Right lobe of liver (tissue), 6 donors: ENCODE results near the gene CHKB. TPM values are rescaled to one million over a fixed set of nuclear protein-coding genes. Genes with fewer than 3 reads are reported as not detected.

Source experiments
- ATAC-seq, 4 donors: fragments of 200-7000 bp; cut with Tn5 transposase; one replicate each; pipeline ENCODE4 v1.9.1; 2020; ENCODE audit warnings: mild to moderate bottlenecking in 4 of 4, moderate library complexity in 4 of 4
- DNase-seq, 3 donors: peaks; one replicate each; pipeline ENCODE4 v3.0.0-alpha.2; 2020
- H3K27ac ChIP-seq, 3 donors: fragments of 200-600 bp; one replicate each; pipeline ENCODE4 v1.8.0; 2022
- H3K27me3 ChIP-seq, 2 donors: fragments of 200-600 bp; one replicate each; pipeline ENCODE4 v1.8.0; 2022
- H3K36me3 ChIP-seq, 4 donors: fragments of 200-600 bp; sonication (generic) in 1 of 4; one replicate each; pipeline versions ENCODE4 v1.5.1 to v1.8.0; 2017 to 2022; ENCODE audit warnings: control low read depth in 1 of 4
- H3K4me1 ChIP-seq, 4 donors: fragments of 200-600 bp; sonication (generic) in 1 of 4; one replicate each; pipeline versions ENCODE4 v1.5.1 to v1.8.0; 2017 to 2022; ENCODE audit warnings: control low read depth in 1 of 4
- H3K4me3 ChIP-seq, 3 donors: fragments of 200-600 bp; one replicate each; pipeline ENCODE4 v1.8.0; 2022
- H3K9me3 ChIP-seq, 4 donors: fragments of 200-600 bp; sonication (generic) in 1 of 4; one replicate each; pipeline versions ENCODE4 v1.5.1 to v1.8.0; 2017 to 2022; ENCODE audit warnings: control low read depth in 1 of 4
- CTCF ChIP-seq, 4 donors: fragments of 200-600 bp in 3 of 4; fragments of 450-650 bp in 1 of 4; IDR thresholded peaks; one replicate each; pipeline versions ENCODE4 v1.5.1 to v1.8.0; 2016 to 2022; ENCODE audit warnings: antibody characterized with exemption in 4 of 4, mild to moderate bottlenecking in 2 of 4
- POLR2A ChIP-seq: fragments of 450-650 bp; IDR thresholded peaks from one replicate; pipeline ENCODE4 v1.6.1; 2017; ENCODE audit warnings: antibody characterized with exemption, mild to moderate bottlenecking
- WGBS: methylation state at CpG from one replicate; pipeline ENCODE4 v1.1.6; 2018; ENCODE audit warnings: low coverage, low lambda C conversion rate; ENCODE audit not compliant: insufficient coverage; ENCODE audit errors: missing lambda C conversion rate; 5-methylcytosine and 5-hydroxymethylcytosine counted together
- intact Hi-C, 2 donors: fragments of 100-400 bp; cut with DNase I; formaldehyde crosslinking; loops; one replicate each; pipeline versions ENCODE4 v1.11.2 to v1.14.1; 2022
- total RNA-seq, 6 experiments: library from RNA; depleted of rRNA in 2 of 6; stranded (reverse); fragments of >200 nt in 2 of 6; fragmentation: NEBNext Ultra II Directional in 3 of 6; extraction: Animal tissue kit (Norgen Biotek cat#: 25700) in 3 of 6; gene quantifications; one replicate each; pipeline versions ENCODE4 v1.1.0 to v1.2.4, GENCODE V29; 2016 to 2023
- donor health status: DM: no; HTN: yes; CAD: no.
- donor health status: DM: no; HTN: no; CAD: no.
- donor health status: DM: no; HTN: no; CAD: no.
- donor health status: DM: no; HTN: yes; CAD: no.
- donor health status: DM: no; HTN: yes; CAD: no.

The CHKB gene
- total RNA-seq, 6 experiments from 2014 or later: 10.9 to 43.4 (median 26.7) TPM

- peaks cover 0 to 6% of the 10 kb centered on the region in 2 donors for H3K27me3 ChIP-seq
- ATAC-seq (no peak), DNase-seq (no peak)
- no peaks in the 10 kb centered on the region for H3K9me3 ChIP-seq
- H3K27ac ChIP-seq: no peak overlapping the region
- TF ChIP-seq POLR2A: no peak
- no peak for TF ChIP-seq CTCF (IDR thresholded peaks at IDR 0.05)
- 67% methylated on average over 7 of the region's 23 CpGs for WGBS
- peaks cover 0 to 3% (median 0%) of the 10 kb centered on the region in 4 donors for H3K4me1 ChIP-seq
- no peak overlapping the region for H3K4me3 ChIP-seq
- intact Hi-C loops: no loop called here
- no peaks in the 10 kb centered on the region for H3K36me3 ChIP-seq
Observed at GRCh38 chr22:50605002-50605612, 22.5 kb upstream of the CHKB start.

GRCh38 chr22:50604256-50605001 lies 21.8 kb upstream of the CHKB start:
- TF ChIP-seq POLR2A (no peak), CTCF (IDR thresholded peaks at IDR 0.05) (no peak)
- intact Hi-C loops: loop anchor here in 1 of 2 donors (5.0 kb wide), 1 partner anchor 52 kb away; no protein-coding TSS in a partner anchor
- no peaks in the 10 kb centered on the region for H3K36me3 ChIP-seq
- H3K27ac ChIP-seq: no peak overlapping the region
- DNase-seq (no peak), ATAC-seq (no peak)
- 64% methylated on average over 21 of the region's 103 CpGs for WGBS
- peaks cover 0 to 6% (median 0%) of the 10 kb centered on the region in 4 donors for H3K4me1 ChIP-seq
- H3K9me3 ChIP-seq: no peaks in the 10 kb centered on the region
- peaks cover 6% of the 10 kb centered on the region in 2 donors for H3K27me3 ChIP-seq
- no peak overlapping the region for H3K4me3 ChIP-seq

GRCh38 chr22:50603511-50604255 lies 21.0 kb upstream of the CHKB start:
- intact Hi-C loops: loop anchor here in 1 of 2 donors (5.0 kb wide), 1 partner anchor 51 kb away; no protein-coding TSS in a partner anchor
- no peak overlapping the region for H3K4me3 ChIP-seq
- TF ChIP-seq CTCF (IDR thresholded peaks at IDR 0.05) (no peak), POLR2A (no peak)
- H3K36me3 ChIP-seq: no peaks in the 10 kb centered on the region
- H3K9me3 ChIP-seq: no peaks in the 10 kb centered on the region
- H3K27ac ChIP-seq: no peak overlapping the region
- DNase-seq (peak in 1 of 3 donors; percentile 23), ATAC-seq (no peak)
- H3K4me1 ChIP-seq: peaks cover 0 to 6% (median 0%) of the 10 kb centered on the region in 4 donors
- no CpG with 5 or more reads among the region's 70 CpGs for WGBS
- H3K27me3 ChIP-seq: peaks cover 6% of the 10 kb centered on the region in 2 donors

- DNase-seq (no peak), ATAC-seq (no peak)
- H3K27me3 ChIP-seq: peaks cover 6% of the 10 kb centered on the region in 2 donors
- no peaks in the 10 kb centered on the region for H3K36me3 ChIP-seq
- peaks cover 0 to 6% (median 0%) of the 10 kb centered on the region in 4 donors for H3K4me1 ChIP-seq
- WGBS: 36% methylated on average over 2 of the region's 2 CpGs
- TF ChIP-seq CTCF (IDR thresholded peaks at IDR 0.05) (no peak), POLR2A (no peak)
- no peak overlapping the region for H3K4me3 ChIP-seq
- intact Hi-C loops: loop anchor here in 1 of 2 donors (5.0 kb wide), 1 partner anchor 50 kb away; no protein-coding TSS in a partner anchor
- H3K9me3 ChIP-seq: no peaks in the 10 kb centered on the region
- H3K27ac ChIP-seq: no peak overlapping the region
Observed at GRCh38 chr22:50602338-50602700, 19.7 kb upstream of the CHKB start.
